HG02610 (cell line): ENCODE measurements around the gene KIF26A.
"Not testable (repeated sequence)": the region's sequence is repeated elsewhere in the genome, so short reads cannot be mapped to it uniquely, and the experiment has no call there.

Experiments
- ATAC-seq: cut with Tn5 transposase; IDR thresholded peaks from one replicate; pipeline ENCODE4 v1.9.1; 2021; ENCODE audit warnings: mild to moderate bottlenecking, moderate library complexity; ENCODE audit not compliant: unreplicated experiment

KIF26A gene

GRCh38 chr14:104142946-104143470, 4.6 kb downstream of the KIF26A start:
- no peak for ATAC-seq

- ATAC-seq: no peak
Measured at GRCh38 chr14:104143521-104144452, 5.4 kb downstream of the KIF26A start.

GRCh38 chr14:104144453-104144790, 6.0 kb downstream of the KIF26A start:
- no peak for ATAC-seq

GRCh38 chr14:104144911-104145825, 6.8 kb downstream of the KIF26A start:
- ATAC-seq: no peak

GRCh38 chr14:104145826-104146601, 7.6 kb downstream of the KIF26A start:
- no peak for ATAC-seq

GRCh38 chr14:104146651-104147345, 8.4 kb downstream of the KIF26A start:
- ATAC-seq: no peak

GRCh38 chr14:104147346-104148125, 9.1 kb downstream of the KIF26A start:
- no peak for ATAC-seq

- no peak for ATAC-seq
Measured at GRCh38 chr14:104148433-104149277, 10.3 kb downstream of the KIF26A start.

GRCh38 chr14:104149278-104149595, 10.8 kb downstream of the KIF26A start:
- no peak for ATAC-seq

GRCh38 chr14:104149617-104150135, 11.3 kb downstream of the KIF26A start:
- ATAC-seq: no peak

- no peak for ATAC-seq
Measured at GRCh38 chr14:104150136-104151025, 12.0 kb downstream of the KIF26A start.

- ATAC-seq: no peak
Measured at GRCh38 chr14:104151026-104151381, 12.6 kb downstream of the KIF26A start.

GRCh38 chr14:104151566-104152245, 13.3 kb downstream of the KIF26A start:
- no peak for ATAC-seq

- ATAC-seq: no peak
Measured at GRCh38 chr14:104152246-104152575, 13.8 kb downstream of the KIF26A start.

- ATAC-seq: no peak
Measured at GRCh38 chr14:104152686-104153393, 14.5 kb downstream of the KIF26A start.

GRCh38 chr14:104153394-104153755, 15.0 kb downstream of the KIF26A start:
- not testable (repeated sequence) for ATAC-seq
